Right cardiac atrium (tissue), 5 donors: Measurements from ENCODE around the gene CREB3. TPM values are rescaled to one million over a fixed set of nuclear protein-coding genes. Genes with fewer than 3 reads are reported as not detected.
A peak's percentile ranks its signal among the peaks of the same experiment; 100 is the strongest.

Experiments
- ATAC-seq, 2 donors: fragments of 200-7000 bp; cut with Tn5 transposase; one replicate each; pipeline versions ENCODE4 v1.8.0 to v1.9.1; 2020; ENCODE audit warnings: moderate library complexity in 2 of 2, mild to moderate bottlenecking in 1 of 2
- DNase-seq, 3 donors: peaks; one replicate each; pipeline ENCODE4 v3.0.0-alpha.2; 2020
- H3K27ac ChIP-seq: one replicate; pipeline ENCODE4 v1.5.1; 2013; ENCODE audit warnings: mild to moderate bottlenecking, low read length, control low read depth, moderate library complexity
- H3K27me3 ChIP-seq: one replicate; pipeline ENCODE4 v1.6.1; 2013; ENCODE audit not compliant: control insufficient read depth, insufficient read depth
- H3K4me1 ChIP-seq: one replicate; pipeline ENCODE4 v1.6.1; 2013; ENCODE audit warnings: low read length; ENCODE audit not compliant: control insufficient read depth, insufficient read depth
- H3K4me3 ChIP-seq: one replicate; pipeline ENCODE4 v1.5.1; 2013; ENCODE audit warnings: low read length, control low read depth
- H3K9me3 ChIP-seq: one replicate; pipeline ENCODE4 v1.6.1; 2013; ENCODE audit warnings: low read length; ENCODE audit not compliant: control insufficient read depth
- WGBS: extraction: QIAGEN DNeasy Blood & Tissue Kit; methylation state at CpG from one replicate; pipeline ENCODE4 v1.1.7; 2013; 5-methylcytosine and 5-hydroxymethylcytosine counted together
- intact Hi-C, 4 donors: fragments of 100-400 bp; cut with DNase I; formaldehyde crosslinking; loops; one replicate each; pipeline versions ENCODE4 v1.11.0 to v1.14.0; 2022 to 2023
- polyA plus RNA-seq: library from polyadenylated mRNA; stranded (reverse); fragments of 200-250 nt; gene quantifications from one replicate; pipeline ENCODE4 v1.2.3, GENCODE V29; 2013
- total RNA-seq, 4 donors: library from RNA; stranded (reverse); fragmentation: NEBNext Ultra II Directional; extraction: Animal tissue kit (Norgen Biotek cat#: 25700); gene quantifications; one replicate each; pipeline ENCODE4 v1.2.1, GENCODE V29; 2021
- donor health status: healthy with polysubstance abuse.
- donor health status: DM: no; HTN: yes; CAD: no.
- donor health status: DM: no; HTN: no; CAD: no.
- donor health status: DM: no; HTN: yes; CAD: no; lungs with severe emphysema.
- donor health status: DM: yes; HTN: yes; CAD: no.

The CREB3 gene
- total and polyA plus RNA-seq, 5 donors = 24.5 to 35.4 (median 26.6) TPM

DNA sequence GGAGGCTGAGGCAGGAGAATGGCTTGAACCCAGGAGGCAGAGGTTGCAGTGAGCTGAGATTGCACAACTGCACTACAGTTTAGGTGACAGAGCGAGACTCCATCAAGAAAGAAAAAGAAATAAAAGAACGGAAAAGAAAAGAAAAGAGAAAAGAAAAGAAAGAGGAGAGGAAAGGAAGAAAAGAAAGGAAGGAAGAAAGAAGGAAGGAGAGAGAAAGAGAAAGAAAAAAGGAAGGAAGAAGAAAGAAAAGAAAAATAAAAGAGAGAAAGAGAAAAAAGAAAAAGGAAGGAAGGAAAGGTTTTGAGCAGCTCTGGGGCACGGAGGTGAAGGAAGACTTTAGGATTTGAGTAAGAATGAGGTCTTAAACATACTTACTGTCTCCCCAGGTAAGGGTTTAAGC is 18.9 kb upstream of the CREB3 start:
- Histone ChIP-seq H3K4me1 (no peaks in the 10 kb centered on the region), H3K27ac (no peak overlapping the region), H3K27me3 (no peaks in the 10 kb centered on the region), H3K9me3 (no peaks in the 10 kb centered on the region), H3K4me3 (no peak overlapping the region)
- intact Hi-C loops = no loop called here
- DNase-seq (no peak), ATAC-seq (no peak)
- WGBS = 90% methylated on average over 3 of the region's 3 CpGs

DNA sequence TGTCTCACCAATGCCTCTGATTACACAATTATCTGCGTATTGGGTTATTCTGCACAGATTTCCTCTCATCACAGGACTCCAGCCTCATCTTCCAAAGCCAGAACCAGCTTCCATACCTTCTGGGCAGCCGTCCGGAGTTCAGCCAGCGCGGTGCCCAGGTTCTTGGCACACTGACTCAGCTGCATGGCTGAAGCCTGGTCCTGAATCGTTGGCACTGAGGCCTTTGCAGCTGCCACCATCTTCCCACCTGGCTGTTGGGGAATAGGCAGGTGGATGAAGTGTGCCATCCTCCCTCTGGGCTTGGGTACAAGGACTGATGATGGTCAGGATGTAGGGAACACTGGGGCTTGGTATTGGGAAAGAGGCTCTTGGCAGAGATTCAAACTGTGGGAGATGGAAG is 18.3 kb upstream of the CREB3 start:
- no peak overlapping the region for H3K4me3 ChIP-seq
- no peaks in the 10 kb centered on the region for H3K27me3 ChIP-seq
- intact Hi-C loops = no loop called here
- no peak for ATAC-seq
- H3K4me1 ChIP-seq = no peaks in the 10 kb centered on the region
- DNase-seq = peak in 1 of 3 donors; percentile 23
- H3K27ac ChIP-seq = no peak overlapping the region
- 91% methylated on average over 6 of the region's 6 CpGs for WGBS
- no peaks in the 10 kb centered on the region for H3K9me3 ChIP-seq

DNA sequence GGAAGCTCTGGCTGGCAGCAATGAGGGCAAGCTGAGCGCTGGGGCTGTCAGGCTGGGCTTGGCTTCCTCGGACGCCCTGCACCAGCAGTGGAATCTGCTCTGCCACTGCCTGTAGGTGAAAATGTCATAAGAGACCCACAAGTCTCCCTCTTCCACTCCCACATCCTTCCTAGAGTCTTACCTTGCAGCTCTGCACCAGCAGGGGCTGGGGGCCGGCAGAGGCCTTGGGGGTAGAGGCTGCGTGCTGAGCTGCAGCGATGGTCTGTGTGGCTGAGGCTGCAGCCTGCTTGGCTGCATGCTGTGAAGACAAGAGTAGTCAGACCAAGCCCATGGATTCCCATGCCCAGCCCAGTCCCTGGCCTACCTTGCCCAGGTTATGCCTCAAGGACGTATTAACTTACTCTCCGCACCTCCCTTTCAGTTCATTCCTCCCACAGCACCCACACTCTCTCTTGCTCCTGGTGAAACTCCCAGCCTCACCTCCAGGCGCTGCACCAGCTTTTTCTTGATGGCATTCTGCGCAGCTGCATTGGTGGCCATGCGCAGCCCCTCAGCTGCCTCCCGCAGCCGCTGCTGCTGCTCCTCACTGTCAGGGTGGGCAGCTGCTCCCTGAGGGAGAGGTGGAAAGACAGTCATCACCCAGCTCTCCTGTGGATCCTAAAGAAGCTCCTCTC is 17.8 kb upstream of the CREB3 start:
- Histone ChIP-seq H3K4me1 (no peaks in the 10 kb centered on the region), H3K9me3 (no peaks in the 10 kb centered on the region), H3K27me3 (no peaks in the 10 kb centered on the region), H3K27ac (no peak overlapping the region), H3K4me3 (no peak overlapping the region)
- DNase-seq (peak in 1 of 3 donors; percentile 18), ATAC-seq (no peak)
- intact Hi-C loops = no loop called here
- WGBS = 93% methylated on average over 13 of the region's 13 CpGs

DNA sequence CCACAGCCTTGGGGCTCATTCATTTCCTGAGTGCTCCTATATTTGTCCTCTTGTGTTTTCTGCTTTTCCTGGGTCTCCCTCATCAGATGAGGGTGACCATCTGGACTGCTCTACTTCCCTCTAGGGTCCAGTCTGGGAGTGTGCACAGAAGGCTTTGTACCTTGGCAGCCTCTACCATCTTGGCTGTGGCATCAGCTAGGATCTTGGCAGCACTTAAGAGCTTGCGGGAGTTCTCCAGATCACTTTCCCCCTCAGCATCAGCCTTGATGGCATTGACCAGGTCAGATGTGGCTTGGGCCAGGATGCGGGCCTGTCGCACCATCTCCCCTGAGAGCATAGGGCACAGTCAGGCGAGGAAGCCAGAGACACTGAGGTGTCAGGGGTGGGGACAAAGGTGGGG is 16.2 kb upstream of the CREB3 start:
- Histone ChIP-seq H3K4me1 (no peaks in the 10 kb centered on the region), H3K4me3 (no peak overlapping the region), H3K27ac (no peak overlapping the region), H3K27me3 (no peaks in the 10 kb centered on the region), H3K9me3 (no peaks in the 10 kb centered on the region)
- ATAC-seq (no peak), DNase-seq (no peak)
- WGBS = 80% methylated on average over 4 of the region's 4 CpGs
- intact Hi-C loops = no loop called here

DNA sequence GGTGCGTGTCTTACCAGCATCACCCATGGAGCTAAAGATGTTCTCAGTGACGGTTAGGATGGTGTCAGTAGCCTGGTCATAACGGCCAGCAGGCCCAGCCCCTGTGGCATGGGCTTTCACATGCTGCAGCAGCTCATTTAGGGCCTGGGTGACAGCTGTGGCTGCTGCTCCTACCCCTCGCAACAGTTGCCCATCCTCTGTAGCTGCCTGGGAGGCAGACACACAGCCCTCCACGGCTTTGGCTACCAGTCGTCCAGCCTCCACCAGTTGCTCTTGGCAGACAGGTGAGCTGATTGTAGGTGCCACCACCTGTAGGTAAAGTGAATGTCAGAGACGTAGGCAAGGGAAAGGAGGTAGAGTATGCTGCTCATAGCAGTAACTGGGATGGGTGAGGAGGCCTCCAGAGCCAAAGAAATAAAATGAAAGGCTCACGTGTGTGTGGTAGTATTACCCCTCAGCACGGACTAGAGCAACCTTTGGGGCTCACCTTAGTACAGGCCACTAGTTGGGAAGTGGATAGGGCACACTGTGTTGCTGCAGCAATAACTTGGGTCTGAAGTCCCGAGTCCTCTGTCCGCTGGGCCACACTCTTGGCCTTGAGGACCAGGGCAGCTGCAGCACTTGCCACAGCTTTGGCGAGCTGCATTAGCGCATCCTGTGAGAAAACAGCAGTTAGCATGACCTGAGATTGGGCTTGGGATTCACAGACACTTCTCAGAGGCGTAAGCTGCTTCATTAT is 15.2 kb upstream of the CREB3 start:
- Histone ChIP-seq H3K9me3 (no peaks in the 10 kb centered on the region), H3K27ac (no peak overlapping the region), H3K27me3 (no peaks in the 10 kb centered on the region), H3K4me3 (no peak overlapping the region), H3K4me1 (no peaks in the 10 kb centered on the region)
- no peak for ATAC-seq
- intact Hi-C loops = no loop called here
- no peak for DNase-seq
- 90% methylated on average over 14 of the region's 14 CpGs for WGBS

DNA sequence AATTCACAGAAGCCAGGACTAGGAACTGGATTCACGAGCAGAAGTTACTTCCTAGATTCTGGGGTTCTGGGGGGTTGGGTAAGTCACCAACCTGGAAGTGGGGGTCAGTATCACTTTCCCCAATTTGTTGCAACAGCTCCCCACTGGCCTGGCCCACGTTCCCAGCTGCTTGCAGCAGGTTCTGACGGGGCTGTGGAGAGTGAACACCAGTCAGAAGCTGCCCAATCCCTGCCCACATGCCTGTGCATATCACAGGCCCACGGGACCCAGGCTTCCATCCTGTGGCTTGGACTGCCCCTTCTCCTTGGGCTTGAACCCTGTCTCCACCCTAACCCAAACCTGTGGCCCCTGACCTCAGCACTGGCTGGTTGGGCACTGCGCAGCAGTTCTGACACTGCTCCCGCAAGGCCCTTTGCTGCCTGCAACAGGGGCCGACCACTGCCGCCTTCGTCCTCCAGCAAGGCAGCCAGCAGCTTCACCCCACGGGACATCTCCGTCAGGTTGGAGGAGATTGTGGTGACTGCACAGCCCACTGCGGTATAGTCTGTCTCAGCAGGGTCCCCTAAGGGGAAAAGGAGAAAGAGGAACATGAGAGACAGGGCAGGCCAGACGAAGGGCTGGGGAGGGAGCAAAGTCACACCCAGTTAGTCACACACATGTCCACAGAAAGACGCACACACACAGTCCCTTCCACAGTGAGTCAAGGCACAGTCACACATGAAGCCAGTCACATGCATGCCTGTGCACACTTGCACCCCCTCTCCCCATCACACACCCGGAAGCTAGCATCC is 13.6 kb upstream of the CREB3 start:
- intact Hi-C loops = no loop called here
- no peak overlapping the region for H3K27ac ChIP-seq
- ATAC-seq = peak in 1 of 2 donors; percentile 8
- WGBS = 87% methylated on average over 15 of the region's 15 CpGs
- H3K9me3 ChIP-seq = no peaks in the 10 kb centered on the region
- DNase-seq = no peak
- no peak overlapping the region for H3K4me3 ChIP-seq
- no peaks in the 10 kb centered on the region for H3K27me3 ChIP-seq
- no peaks in the 10 kb centered on the region for H3K4me1 ChIP-seq

DNA sequence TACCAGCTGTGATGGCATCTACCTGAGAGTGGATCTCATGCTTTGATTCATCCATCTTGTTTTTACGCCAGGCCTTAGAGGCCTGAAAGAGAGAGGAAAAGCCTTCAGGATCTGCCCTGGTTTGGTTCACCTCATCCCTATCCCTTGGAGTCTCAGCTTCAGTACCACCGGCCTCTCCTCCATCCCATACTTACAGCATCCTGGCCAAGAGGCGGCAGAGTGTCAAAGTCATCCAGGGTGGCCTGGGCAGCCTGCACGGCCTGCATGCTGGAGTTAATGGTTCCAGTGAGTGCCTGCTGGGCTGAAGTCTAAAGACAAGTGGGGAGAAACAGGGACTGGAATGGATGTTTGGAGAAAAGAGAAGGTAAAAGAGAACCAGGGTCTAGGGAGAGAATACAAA is 12.9 kb upstream of the CREB3 start:
- ATAC-seq (no peak), DNase-seq (no peak)
- H3K9me3 ChIP-seq = no peaks in the 10 kb centered on the region
- 94% methylated on average over 4 of the region's 4 CpGs for WGBS
- H3K4me3 ChIP-seq = no peak overlapping the region
- H3K27ac ChIP-seq = no peak overlapping the region
- intact Hi-C loops = no loop called here
- no peaks in the 10 kb centered on the region for H3K27me3 ChIP-seq
- H3K4me1 ChIP-seq = no peaks in the 10 kb centered on the region

DNA sequence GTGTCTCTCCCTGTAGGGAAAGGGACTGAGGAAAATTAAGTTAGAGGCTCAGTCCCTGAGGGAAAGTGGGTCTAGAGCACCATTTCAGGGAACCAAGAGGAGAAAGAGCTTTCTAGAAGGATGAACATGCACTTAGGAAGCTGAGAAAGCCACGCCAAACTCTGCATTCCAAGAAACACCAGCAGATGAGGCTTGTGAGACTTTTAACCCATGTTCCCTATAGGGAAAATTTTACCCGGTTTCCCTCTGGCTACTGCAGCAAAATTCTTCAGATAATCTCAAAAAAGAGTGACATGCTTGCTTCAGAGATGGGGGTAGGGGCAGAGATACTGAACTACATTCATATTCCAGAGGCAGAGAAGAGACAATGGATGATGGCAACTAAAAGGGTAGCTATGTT is 9.0 kb upstream of the CREB3 start:
- no peak overlapping the region for H3K4me3 ChIP-seq
- no peaks in the 10 kb centered on the region for H3K9me3 ChIP-seq
- no peak for ATAC-seq
- 83% methylated on average over 2 of the region's 2 CpGs for WGBS
- no peak overlapping the region for H3K27ac ChIP-seq
- no peak for DNase-seq
- H3K27me3 ChIP-seq = no peaks in the 10 kb centered on the region
- peaks cover 9% of the 10 kb centered on the region for H3K4me1 ChIP-seq
- intact Hi-C loops = loop anchor here in 1 of 4 donors (10.0 kb wide), 1 partner anchor 59 kb away; the partner anchor contains the start of gene ARHGEF39

DNA sequence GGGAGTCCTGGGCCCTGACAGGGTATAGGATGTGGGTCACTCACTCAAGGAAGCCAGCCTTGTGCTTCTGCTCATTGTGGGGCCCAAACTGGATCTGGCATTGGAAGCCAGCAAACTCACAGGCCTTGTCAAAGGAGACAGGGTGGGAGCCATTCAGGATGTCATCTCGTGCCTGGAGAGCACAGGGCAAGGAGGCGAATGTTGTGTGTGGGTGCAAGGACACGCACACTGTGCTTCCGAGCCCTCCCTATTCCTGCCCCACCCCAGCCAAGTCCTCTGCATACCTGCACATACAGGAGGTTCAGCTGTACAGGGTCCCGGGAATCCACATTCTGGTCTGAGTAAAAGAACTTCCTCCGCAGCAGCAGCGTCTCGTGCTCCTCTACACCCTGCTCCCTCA is 8.6 kb upstream of the CREB3 start:
- H3K27ac ChIP-seq = no peak overlapping the region
- WGBS = 91% methylated on average over 8 of the region's 8 CpGs
- no peaks in the 10 kb centered on the region for H3K9me3 ChIP-seq
- no peak for DNase-seq
- H3K27me3 ChIP-seq = no peaks in the 10 kb centered on the region
- H3K4me1 ChIP-seq = peaks cover 13% of the 10 kb centered on the region
- no peak for ATAC-seq
- intact Hi-C loops = loop anchor here in 1 of 4 donors (10.0 kb wide), 1 partner anchor 59 kb away; the partner anchor contains the start of gene ARHGEF39
- H3K4me3 ChIP-seq = no peak overlapping the region

DNA sequence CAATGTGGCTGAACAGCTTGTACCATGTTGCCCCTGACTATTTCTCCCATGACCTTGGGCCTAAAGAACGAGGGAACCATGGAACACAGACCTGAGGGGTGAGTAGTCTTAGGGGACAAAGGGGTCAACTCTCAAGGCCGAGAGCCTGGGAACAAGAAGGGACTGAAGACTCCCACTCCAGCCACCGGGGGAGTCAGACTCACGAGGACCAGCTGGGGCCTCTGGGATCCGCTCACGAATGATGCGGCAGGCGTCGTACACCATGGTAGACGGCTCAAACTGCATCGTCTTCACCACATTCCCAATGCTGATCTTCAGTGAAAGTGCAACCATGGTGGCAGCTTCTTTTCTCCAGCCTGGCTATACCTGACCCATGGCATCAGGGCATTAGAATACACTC is 7.1 kb upstream of the CREB3 start:
- H3K9me3 ChIP-seq = no peaks in the 10 kb centered on the region
- no peak for DNase-seq
- no peak for ATAC-seq
- WGBS = 91% methylated on average over 11 of the region's 11 CpGs
- no peak overlapping the region for H3K4me3 ChIP-seq
- no peak overlapping the region for H3K27ac ChIP-seq
- intact Hi-C loops = loop anchor here in 2 of 4 donors (5.0 to 10.0 kb wide), 2 partner anchors 33 to 61 kb away; partner anchors contain the start of gene ARHGEF39 (in 1 of the 2)
- H3K27me3 ChIP-seq = no peaks in the 10 kb centered on the region
- H3K4me1 ChIP-seq = peaks cover 18% of the 10 kb centered on the region

DNA sequence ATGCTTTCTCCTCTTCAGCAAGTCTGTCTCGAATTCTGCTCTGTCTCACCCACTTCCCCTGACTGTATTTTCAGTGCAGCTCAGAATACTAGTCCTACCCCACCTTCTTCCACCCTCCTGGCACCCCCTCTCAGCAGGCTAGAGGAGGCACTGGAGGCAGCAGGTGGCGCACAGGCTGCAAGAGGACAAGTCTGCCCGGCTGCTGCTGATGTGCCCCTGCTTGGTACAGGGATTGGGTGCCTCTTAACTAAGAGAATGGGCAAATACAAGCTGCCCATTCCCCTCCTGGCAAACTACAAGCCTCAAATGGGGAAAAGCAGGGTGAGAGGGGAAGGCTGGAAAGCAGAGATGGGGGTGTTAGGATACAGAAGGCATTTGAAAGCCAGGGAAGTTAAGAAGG is 5.5 kb upstream of the CREB3 start:
- Histone ChIP-seq H3K4me1 (peaks cover 23% of the 10 kb centered on the region), H3K9me3 (no peaks in the 10 kb centered on the region), H3K27me3 (no peaks in the 10 kb centered on the region), H3K27ac (peak overlapping the region; percentile 96), H3K4me3 (no peak overlapping the region)
- intact Hi-C loops = loop anchor here in 2 of 4 donors (5.0 to 10.0 kb wide), 2 partner anchors 35 to 62 kb away; partner anchors contain the start of gene ARHGEF39 (in 1 of the 2)
- 32% methylated on average over 3 of the region's 3 CpGs for WGBS
- ATAC-seq (peak; percentile 7 to 55), DNase-seq (peak; percentile 54 to 74 (median 72))
